ENCODE data around the gene BSDC1. TPM values are rescaled to one million over a fixed set of nuclear protein-coding genes. Genes with fewer than 3 reads are reported as not detected.

The BSDC1 gene
- total RNA-seq, 4 donors from 2014 or later, result 93.0 to 132 (median 101) TPM

- peaks cover 49 to 61% of the 10 kb centered on the region in 2 donors for H3K4me1 ChIP-seq
- DNase-seq, result peak; percentile 67 to 69
- TF ChIP-seq POLR2A (IDR thresholded peaks at IDR 0.05) (peak in 1 of 2 donors; percentile 15), CTCF (IDR thresholded peaks at IDR 0.05) (peak; percentile 36 to 77 (median 67))
- no peaks in the 10 kb centered on the region for H3K27me3 ChIP-seq
- intact Hi-C loops (cut with DNase I), result loop anchor here (10.0 kb wide), 1 partner anchor 100 kb away; no protein-coding TSS in a partner anchor
- H3K4me3 ChIP-seq (replicated peaks in 1 of 3), result peak overlapping the region; percentile 18 to 81 (median 78)
- H3K36me3 ChIP-seq, result peaks cover 0 to 4% of the 10 kb centered on the region in 2 donors
- no peaks in the 10 kb centered on the region for H3K9me3 ChIP-seq
- 4 to 7% methylated on average over 19 to 25 of the region's 46 CpGs for WGBS, 2 donors
- peak overlapping the region; percentile 85 to 90 (median 87) for H3K27ac ChIP-seq
These were observed 59.2 kb downstream of the BSDC1 start for GRCh38 chr1:32334864-32335534.

GRCh38 chr1:32334274-32334861 is 59.9 kb downstream of the BSDC1 start:
- no peak for DNase-seq
- WGBS, 2 donors, result 36 to 45% methylated on average over 6 to 9 of the region's 9 CpGs
- H3K4me3 ChIP-seq (replicated peaks in 1 of 3), result peak overlapping the region in 1 of 3 donors; percentile 78

GRCh38 chr1:32333251-32333963 is 60.8 kb downstream of the BSDC1 start:
- TF ChIP-seq POLR2A (IDR thresholded peaks at IDR 0.05) (peak in 1 of 2 donors; percentile 34), CTCF (IDR thresholded peaks at IDR 0.05) (peak in 4 of 6 experiments; percentile 24 to 40 (median 32))
- Histone ChIP-seq H3K27ac (peak overlapping the region; percentile 85 to 90 (median 87)), H3K4me1 (peaks cover 49 to 61% of the 10 kb centered on the region in 2 donors), H3K4me3 (replicated peaks in 1 of 3) (no peak overlapping the region), H3K27me3 (no peaks in the 10 kb centered on the region), H3K36me3 (peaks cover 7 to 13% of the 10 kb centered on the region in 2 donors), H3K9me3 (no peaks in the 10 kb centered on the region)
- DNase-seq, result peak; percentile 61 to 64
- intact Hi-C loops (cut with DNase I), result loop anchor here (10.0 kb wide), 1 partner anchor 99 kb away; no protein-coding TSS in a partner anchor
- 38 to 45% methylated on average over 3 of the region's 3 CpGs for WGBS, 2 donors

More at GRCh38 chr1:32334274-32334861, 59.9 kb downstream of the BSDC1 start:
- intact Hi-C loops (cut with DNase I), result loop anchor here (10.0 kb wide), 1 partner anchor 100 kb away; no protein-coding TSS in a partner anchor
- Histone ChIP-seq H3K4me1 (peaks cover 49 to 61% of the 10 kb centered on the region in 2 donors), H3K27ac (peak overlapping the region; percentile 85 to 90 (median 87)), H3K27me3 (no peaks in the 10 kb centered on the region), H3K36me3 (peaks cover 0 to 8% of the 10 kb centered on the region in 2 donors), H3K9me3 (no peaks in the 10 kb centered on the region)
- TF ChIP-seq CTCF (IDR thresholded peaks at IDR 0.05), result no peak
- TF ChIP-seq POLR2A (IDR thresholded peaks at IDR 0.05), result no peak

- Histone ChIP-seq H3K4me3 (replicated peaks in 1 of 3) (no peak overlapping the region), H3K27me3 (no peaks in the 10 kb centered on the region), H3K36me3 (peaks cover 16 to 18% of the 10 kb centered on the region in 2 donors), H3K9me3 (no peaks in the 10 kb centered on the region), H3K4me1 (peaks cover 49 to 61% of the 10 kb centered on the region in 2 donors), H3K27ac (peak overlapping the region; percentile 85 to 90 (median 87))
- peak; percentile 75 to 81 for DNase-seq
- intact Hi-C loops (cut with DNase I), result loop anchor here (10.0 kb wide), 1 partner anchor 98 kb away; no protein-coding TSS in a partner anchor
- TF ChIP-seq CTCF (IDR thresholded peaks at IDR 0.05) (no peak), POLR2A (IDR thresholded peaks at IDR 0.05) (no peak)
- 37 to 42% methylated on average over 3 of the region's 3 CpGs for WGBS, 2 donors
These were observed 61.8 kb downstream of the BSDC1 start for GRCh38 chr1:32332290-32333079.
